GM10248 (cell line): Measurements from ENCODE around the gene EPHB1.

ENCODE experiments used
- CTCF ChIA-PET: fragments of 300-600 bp; sonication (Branson Sonifier 250); formaldehyde crosslinking; extraction: SDS; loops from one replicate; lab custom pipeline; 2021; ENCODE audit warnings: antibody characterized with exemption; lab: Yijun Ruan, JAX
- POLR2A ChIA-PET: fragments of 350-650 bp; sonication (Branson Sonifier 250); formaldehyde crosslinking; extraction: SDS; loops from one replicate; lab custom pipeline; 2020; ENCODE audit warnings: antibody characterized with exemption; lab: Yijun Ruan, JAX
- DNase-seq: peaks from one replicate; pipeline ENCODE4 v3.0.0; 2012; ENCODE audit errors: extremely low spot score
- TF ChIP-seq, protein P1 (sequence below): IDR thresholded peaks from 2 replicates; pipeline ENCODE4 v1.5.1; 2012; ENCODE audit warnings: mild to moderate bottlenecking, low read depth; ENCODE audit errors: extremely low read depth, missing control alignments, control extremely low read depth

The EPHB1 gene

DNA sequence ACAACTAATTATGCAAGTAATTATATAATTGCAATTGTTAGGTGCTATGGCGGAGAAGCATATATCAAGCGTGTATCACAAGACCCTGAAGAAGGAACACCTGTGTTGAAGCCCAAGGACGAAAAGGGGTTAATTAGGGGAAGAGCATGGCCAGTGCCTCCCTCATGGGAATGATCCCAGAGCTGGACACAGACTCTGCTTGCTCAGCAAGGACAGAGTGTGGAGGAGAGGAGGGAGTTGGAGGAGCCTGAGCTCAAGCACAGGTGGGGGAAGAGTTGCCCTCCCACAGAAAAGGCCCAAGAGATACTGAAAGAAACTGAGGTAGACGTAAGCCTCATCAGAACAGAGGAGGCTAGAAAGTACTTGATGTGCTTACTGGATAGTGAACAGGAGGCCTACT lies 423.7 kb downstream of the EPHB1 start:
- TF ChIP-seq, protein P1, sequence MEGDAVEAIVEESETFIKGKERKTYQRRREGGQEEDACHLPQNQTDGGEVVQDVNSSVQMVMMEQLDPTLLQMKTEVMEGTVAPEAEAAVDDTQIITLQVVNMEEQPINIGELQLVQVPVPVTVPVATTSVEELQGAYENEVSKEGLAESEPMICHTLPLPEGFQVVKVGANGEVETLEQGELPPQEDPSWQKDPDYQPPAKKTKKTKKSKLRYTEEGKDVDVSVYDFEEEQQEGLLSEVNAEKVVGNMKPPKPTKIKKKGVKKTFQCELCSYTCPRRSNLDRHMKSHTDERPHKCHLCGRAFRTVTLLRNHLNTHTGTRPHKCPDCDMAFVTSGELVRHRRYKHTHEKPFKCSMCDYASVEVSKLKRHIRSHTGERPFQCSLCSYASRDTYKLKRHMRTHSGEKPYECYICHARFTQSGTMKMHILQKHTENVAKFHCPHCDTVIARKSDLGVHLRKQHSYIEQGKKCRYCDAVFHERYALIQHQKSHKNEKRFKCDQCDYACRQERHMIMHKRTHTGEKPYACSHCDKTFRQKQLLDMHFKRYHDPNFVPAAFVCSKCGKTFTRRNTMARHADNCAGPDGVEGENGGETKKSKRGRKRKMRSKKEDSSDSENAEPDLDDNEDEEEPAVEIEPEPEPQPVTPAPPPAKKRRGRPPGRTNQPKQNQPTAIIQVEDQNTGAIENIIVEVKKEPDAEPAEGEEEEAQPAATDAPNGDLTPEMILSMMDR: no peak
- DNase-seq: no peak
- CTCF ChIA-PET: interaction anchor here (1.1 kb wide), 1 partner anchor 12 kb away, joined by 3 read pairs; no protein-coding TSS in a partner anchor
- POLR2A ChIA-PET: no interaction called here

DNA sequence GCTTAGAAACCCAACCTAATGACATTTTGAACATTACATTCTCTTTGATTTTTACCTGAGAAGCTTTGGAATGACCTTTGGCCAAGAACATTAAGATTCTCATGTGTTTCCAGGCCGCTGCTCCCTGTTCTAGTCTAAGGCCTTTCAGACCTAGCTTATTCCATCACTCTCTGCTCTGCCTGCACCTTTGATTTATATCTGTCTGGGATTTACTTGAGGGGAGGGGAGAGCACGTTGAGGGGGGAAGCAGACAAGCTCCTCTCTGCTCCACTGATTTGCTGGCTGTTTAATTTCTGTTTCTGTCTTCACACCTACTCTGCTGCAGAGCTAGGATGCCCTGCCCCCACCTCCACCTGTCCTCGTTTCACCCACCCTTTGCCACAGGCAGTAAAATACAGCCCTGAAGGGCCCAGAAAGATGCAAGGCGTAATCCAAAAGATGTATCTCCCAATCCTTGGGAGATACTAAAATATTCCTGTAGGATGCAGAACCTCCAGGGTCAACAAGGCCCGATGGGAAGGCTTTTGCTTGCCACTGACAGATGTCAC lies 429.8 kb downstream of the EPHB1 start:
- no peak for DNase-seq
- ChIA-PET POLR2A (no interaction called here), CTCF (no interaction called here)
- TF ChIP-seq, protein P1: no peak

DNA sequence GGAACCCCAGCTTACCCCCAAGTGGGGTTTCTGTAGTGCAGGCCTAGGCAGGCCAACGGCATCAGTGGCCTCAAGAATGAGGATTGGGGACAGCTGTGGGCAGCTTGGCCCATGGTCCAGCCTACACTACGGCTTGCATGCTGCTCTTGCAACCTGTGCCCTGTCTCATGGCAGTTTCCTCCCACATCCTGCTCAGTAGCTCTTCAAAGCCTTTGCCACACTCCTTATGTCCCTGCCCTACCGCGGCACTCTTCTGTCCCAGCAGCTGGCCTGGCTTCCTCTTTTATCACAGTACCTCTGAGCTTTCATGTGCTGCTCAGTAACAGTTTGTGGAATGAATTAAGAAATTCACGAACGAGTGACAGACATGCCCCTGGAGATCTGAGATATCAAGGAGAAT lies 431.0 kb downstream of the EPHB1 start:
- TF ChIP-seq, protein P1: no peak
- CTCF ChIA-PET: no interaction called here
- no peak for DNase-seq
- POLR2A ChIA-PET: no interaction called here

DNA sequence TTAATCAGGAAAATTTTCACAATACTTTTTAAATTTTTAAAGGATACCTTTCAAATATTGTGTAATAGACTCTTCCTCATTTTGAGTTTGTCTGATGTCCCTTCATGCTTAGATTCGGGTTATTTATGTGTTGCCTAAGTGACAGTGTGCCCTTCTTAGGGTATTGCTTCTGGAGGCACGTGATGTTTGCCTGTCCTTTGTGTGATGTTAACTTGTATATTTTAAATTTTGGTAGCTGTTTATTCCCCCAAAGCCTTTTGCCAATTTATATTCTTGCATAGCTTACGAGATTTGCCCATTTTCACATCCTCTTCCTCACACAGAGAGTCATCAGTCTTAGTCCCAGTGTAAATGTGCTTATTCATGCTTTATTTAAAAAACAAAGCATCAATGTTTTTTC lies 433.1 kb downstream of the EPHB1 start:
- no peak for DNase-seq
- ChIA-PET POLR2A (no interaction called here), CTCF (no interaction called here)
- TF ChIP-seq, protein P1: no peak

DNA sequence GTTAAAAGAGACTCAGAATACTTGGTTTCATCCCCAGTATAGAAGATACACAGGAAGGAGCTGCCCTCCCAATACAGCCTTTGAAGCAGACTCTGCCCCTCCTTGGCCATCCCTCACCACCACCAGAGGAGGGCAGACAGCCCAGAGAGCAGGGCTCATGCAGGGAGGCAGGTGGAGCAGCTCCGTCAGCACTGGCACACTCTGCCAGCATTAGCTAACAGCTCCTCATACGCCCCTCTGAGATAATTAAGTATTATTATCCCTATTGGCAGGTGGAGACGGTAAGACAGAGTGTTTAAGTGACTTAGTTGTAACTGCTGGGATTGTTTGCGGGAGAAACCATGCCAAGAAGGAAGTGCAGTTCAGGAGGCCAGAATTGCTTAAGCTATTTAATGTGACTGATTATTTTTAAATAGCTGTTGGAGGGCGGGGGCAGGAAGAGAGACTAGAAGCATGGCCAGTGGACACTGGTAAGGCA lies 434.0 kb downstream of the EPHB1 start:
- ChIA-PET CTCF (no interaction called here), POLR2A (no interaction called here)
- no peak for DNase-seq
- TF ChIP-seq, protein P1: no peak

DNA sequence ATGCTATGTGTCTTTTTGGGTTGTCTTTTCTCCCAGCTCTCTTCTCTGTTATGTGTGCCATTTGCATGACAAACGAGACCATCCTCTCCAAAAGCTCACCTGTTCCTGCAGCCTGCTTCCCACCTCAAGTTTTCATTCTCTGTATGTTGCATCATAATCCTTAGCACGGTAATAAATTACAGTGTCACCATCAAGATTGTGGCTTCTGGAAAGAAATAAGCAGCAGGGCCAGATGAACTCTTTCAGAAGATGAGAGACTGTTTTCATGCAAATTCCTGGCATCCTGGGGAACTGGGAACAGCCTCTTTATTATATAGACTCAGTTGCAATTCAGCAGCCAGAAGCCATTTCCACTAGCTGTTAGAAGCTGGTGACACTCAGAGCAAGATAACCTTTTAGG lies 436.7 kb downstream of the EPHB1 start:
- TF ChIP-seq, protein P1: no peak
- ChIA-PET POLR2A (no interaction called here), CTCF (interaction anchor here (0.9 kb wide), 1 partner anchor 55 kb away, joined by 3 read pairs; no protein-coding TSS in a partner anchor)
- DNase-seq: no peak
